T-cell (primary cell): Measurements from ENCODE around the gene CSNK2B. TPM values are rescaled to one million over a fixed set of nuclear protein-coding genes. Genes with fewer than 3 reads are reported as not detected.

Experiments used
- ATAC-seq, 4 experiments: fragments of 200-7000 bp in 3 of 4; fragments of 150-1000 bp in 1 of 4; cut with Tn5 transposase; replicated peaks in 1 of 4; 1 replicate in 3 of 4; 2 replicates in 1 of 4; pipeline ENCODE4 v1.10.0; 2021; ENCODE audit warnings: moderate library complexity in 3 of 4, mild to moderate bottlenecking in 2 of 4, moderate number of reproducible peaks in 1 of 4
- CTCF ChIA-PET, 2 donors: fragments of 300-600 bp; sonication (Branson Sonifier 250); formaldehyde crosslinking; loops; one replicate each; lab custom pipeline; 2022; ENCODE audit warnings: antibody characterized with exemption in 2 of 2; lab: Charles Lee
- POLR2A ChIA-PET, 2 donors: fragments of 300-600 bp; sonication (Branson Sonifier 250); formaldehyde crosslinking; loops; one replicate each; lab custom pipeline; 2022; ENCODE audit warnings: antibody characterized with exemption in 2 of 2; lab: Charles Lee
- DNase-seq, 35 experiments: peaks; one replicate each; pipeline versions ENCODE4 v3.0.0 to v3.0.0-alpha.2; 2013 to 2023
- H3K27ac ChIP-seq: one replicate; pipeline ENCODE4 v1.5.1; 2013; ENCODE audit warnings: low read length
- H3K27me3 ChIP-seq, 2 experiments: replicated peaks in 1 of 2; 1 replicate in 1 of 2; 2 replicates in 1 of 2; pipeline versions ENCODE4 v1.6.1 to v1.7.0; 2013; ENCODE audit warnings: low read length in 1 of 2, mixed read lengths in 1 of 2; ENCODE audit not compliant: control insufficient read depth in 2 of 2, insufficient read depth in 2 of 2; ENCODE audit errors: extremely low read depth in 1 of 2
- H3K36me3 ChIP-seq, 2 donors: 1 replicate in 1 of 2; 2 replicates in 1 of 2; pipeline versions ENCODE4 v1.6.1 to v1.7.0; 2013; ENCODE audit warnings: low read length in 1 of 2; ENCODE audit not compliant: control insufficient read depth in 2 of 2, insufficient read depth in 1 of 2; ENCODE audit errors: extremely low read depth in 1 of 2
- H3K4me1 ChIP-seq, 2 experiments: 1 replicate in 1 of 2; 2 replicates in 1 of 2; pipeline versions ENCODE4 v1.6.1 to v1.7.0; 2013; ENCODE audit warnings: low read length in 2 of 2, mixed read lengths in 1 of 2; ENCODE audit not compliant: insufficient read depth in 2 of 2, control insufficient read depth in 1 of 2; ENCODE audit errors: extremely low read depth in 1 of 2
- H3K4me3 ChIP-seq, 2 donors: 1 replicate in 1 of 2; 2 replicates in 1 of 2; pipeline versions ENCODE4 v1.5.1 to v1.7.0; 2013; ENCODE audit warnings: mild to moderate bottlenecking in 2 of 2, low read length in 1 of 2, moderate library complexity in 1 of 2; ENCODE audit not compliant: control insufficient read depth in 1 of 2; ENCODE audit errors: extremely low read depth in 1 of 2
- H3K9me3 ChIP-seq: 2 replicates; pipeline ENCODE4 v1.7.0; 2013
- H3K27ac Mint-ChIP-seq, 2 donors: one replicate each; pipeline ENCODE4 v1.8.0; 2020 to 2021; ENCODE audit warnings: mild to moderate bottlenecking in 2 of 2, mixed read lengths in 2 of 2
- H3K27me3 Mint-ChIP-seq, 2 donors: one replicate each; pipeline ENCODE4 v1.8.0; 2021 to 2022; ENCODE audit warnings: mixed read lengths in 2 of 2
- H3K36me3 Mint-ChIP-seq: one replicate; pipeline ENCODE4 v1.8.0; 2021; ENCODE audit warnings: mixed read lengths
- H3K4me1 Mint-ChIP-seq, 3 donors: one replicate each; pipeline ENCODE4 v1.8.0; 2020 to 2022; ENCODE audit warnings: mixed read lengths in 3 of 3, mild to moderate bottlenecking in 1 of 3
- H3K4me3 Mint-ChIP-seq, 3 donors: one replicate each; pipeline ENCODE4 v1.8.0; 2020 to 2022; ENCODE audit warnings: mild to moderate bottlenecking in 3 of 3, mixed read lengths in 3 of 3, moderate library complexity in 3 of 3
- H3K9me3 Mint-ChIP-seq, 3 donors: one replicate each; pipeline ENCODE4 v1.8.0; 2020 to 2022; ENCODE audit warnings: mixed read lengths in 3 of 3
- WGBS: methylation state at CpG from one replicate; pipeline ENCODE4 v1.1.5; 2013; ENCODE audit warnings: missing lambda C conversion rate; ENCODE audit not compliant: insufficient coverage; 5-methylcytosine and 5-hydroxymethylcytosine counted together
- total RNA-seq, 35 experiments: library from RNA in 6 of 35; stranded (reverse) in 6 of 35; fragments of 120-200 nt in 1 of 35; gene quantifications; one replicate each; pipeline versions ENCODE4 v1.2.1 to v1.2.4 and lab custom pipeline; 2013 to 2026

CSNK2B gene
- total RNA-seq, 5 donors from 2014 or later (not counting 1 experiment from before 2014, with no cell fraction given) = 98.4 to 129 (median 126) TPM

DNA sequence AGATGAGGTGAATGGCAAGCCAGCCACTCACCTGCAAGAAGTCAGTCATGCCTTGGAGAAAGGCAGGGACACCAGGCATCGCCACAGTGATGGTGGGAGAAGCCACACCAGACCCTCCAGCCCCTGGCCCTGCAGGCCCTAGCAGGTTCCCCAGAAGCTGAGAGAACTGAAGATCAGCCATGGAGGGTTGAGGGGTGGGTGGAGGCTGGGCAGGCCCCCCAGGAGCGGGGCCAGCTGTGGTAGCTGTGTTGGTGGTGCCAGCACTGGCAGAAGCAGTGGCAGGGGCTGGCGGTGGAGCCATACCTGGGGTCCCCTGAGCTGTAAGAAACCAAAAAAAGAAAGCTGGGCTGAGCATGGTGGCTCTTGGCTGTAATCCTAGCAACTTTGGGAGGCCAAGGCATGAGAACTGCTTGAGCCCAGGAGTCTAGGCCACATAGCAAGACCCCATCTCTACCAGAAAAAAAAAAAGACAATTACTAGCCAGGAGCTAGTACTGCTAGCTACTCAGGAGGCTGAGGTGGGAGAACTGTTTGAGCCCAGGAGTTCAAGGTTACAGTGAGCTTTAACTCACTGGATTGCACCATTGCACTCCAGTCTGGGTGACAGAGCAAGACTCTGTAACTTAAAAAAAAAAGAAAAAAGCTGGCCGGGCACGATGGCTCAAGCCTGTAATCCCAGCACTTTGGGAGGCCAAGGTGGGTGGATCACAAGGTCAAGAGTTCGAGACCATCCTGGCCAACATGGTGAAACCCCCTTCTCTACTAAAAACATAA, 22.9 kb upstream of the CSNK2B start:
- Mint-ChIP-seq H3K9me3 (no peaks in the 10 kb centered on the region), H3K36me3 (peaks cover 51% of the 10 kb centered on the region), H3K4me3 (no peak overlapping the region), H3K27me3 (no peaks in the 10 kb centered on the region), H3K4me1 (peaks cover 5 to 6% (median 5%) of the 10 kb centered on the region in 3 donors), H3K27ac (no peak overlapping the region)
- CTCF ChIA-PET = interaction anchor here in 1 of 2 donors (0.7 kb wide), 1 partner anchor 1100 kb away, joined by 4 read pairs; no protein-coding TSS in a partner anchor
- POLR2A ChIA-PET = no interaction called here
- Histone ChIP-seq H3K9me3 (no peaks in the 10 kb centered on the region), H3K4me1 (peaks cover 0 to 2% of the 10 kb centered on the region in 2 experiments), H3K27ac (no peak overlapping the region), H3K36me3 (peaks cover 42 to 93% of the 10 kb centered on the region in 2 donors), H3K4me3 (no peak overlapping the region), H3K27me3 (no peaks in the 10 kb centered on the region)
- 100% methylated on average over 4 of the region's 6 CpGs for WGBS
- ATAC-seq = no peak
- DNase-seq = no peak

DNA sequence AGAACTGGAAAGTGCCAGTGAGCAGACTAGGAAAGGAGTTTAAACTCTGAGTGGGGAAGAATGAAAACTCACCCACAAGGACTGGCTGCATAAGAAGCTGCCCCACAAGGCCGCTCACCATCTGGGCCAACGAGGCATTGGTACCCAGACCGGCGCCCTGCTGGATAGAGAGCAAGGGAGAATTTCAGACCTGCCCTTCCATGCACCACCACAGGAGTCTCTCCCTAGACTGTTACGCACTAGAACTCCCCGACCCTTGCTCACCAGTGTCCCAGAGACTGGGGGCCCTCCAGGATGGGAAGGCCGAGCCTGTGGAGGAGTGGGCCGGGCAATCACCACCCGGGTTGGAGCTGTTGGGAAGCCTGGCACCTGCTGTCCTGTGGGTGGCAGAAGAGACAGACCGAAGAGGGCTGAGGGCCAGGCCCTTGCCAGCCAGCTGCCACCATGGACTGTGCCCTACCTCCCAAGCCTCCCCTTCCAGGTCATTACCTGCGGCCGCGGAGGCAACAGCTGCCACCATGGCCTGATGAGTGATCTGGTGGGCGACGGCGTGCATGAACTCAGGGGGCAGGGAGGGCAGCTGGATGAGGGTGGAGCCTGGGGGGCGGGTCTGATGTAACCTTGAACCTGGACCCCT, 21.9 kb upstream of the CSNK2B start:
- no peaks in the 10 kb centered on the region for H3K27me3 Mint-ChIP-seq
- DNase-seq (no peak), ATAC-seq (no peak)
- no peak overlapping the region for H3K4me3 Mint-ChIP-seq
- Histone ChIP-seq H3K36me3 (peaks cover 48 to 93% of the 10 kb centered on the region in 2 donors), H3K9me3 (no peaks in the 10 kb centered on the region), H3K27ac (no peak overlapping the region), H3K4me3 (no peak overlapping the region), H3K27me3 (no peaks in the 10 kb centered on the region), H3K4me1 (peaks cover 0 to 2% of the 10 kb centered on the region in 2 experiments)
- WGBS = 93% methylated on average over 5 of the region's 17 CpGs
- peaks cover 6 to 10% (median 8%) of the 10 kb centered on the region in 3 donors for H3K4me1 Mint-ChIP-seq
- CTCF ChIA-PET = interaction anchor here (0.7 kb wide), 2 partner anchors 73 to 1101 kb away, joined by 3 to 4 read pairs; no protein-coding TSS in a partner anchor
- no peak overlapping the region for H3K27ac Mint-ChIP-seq
- H3K36me3 Mint-ChIP-seq = peaks cover 55% of the 10 kb centered on the region
- H3K9me3 Mint-ChIP-seq = no peaks in the 10 kb centered on the region
- POLR2A ChIA-PET = interaction anchor here in 1 of 2 donors (0.6 to 0.7 kb wide), 2 partner anchors 9 to 20 kb away, joined by 5 read pairs; no protein-coding TSS in a partner anchor

DNA sequence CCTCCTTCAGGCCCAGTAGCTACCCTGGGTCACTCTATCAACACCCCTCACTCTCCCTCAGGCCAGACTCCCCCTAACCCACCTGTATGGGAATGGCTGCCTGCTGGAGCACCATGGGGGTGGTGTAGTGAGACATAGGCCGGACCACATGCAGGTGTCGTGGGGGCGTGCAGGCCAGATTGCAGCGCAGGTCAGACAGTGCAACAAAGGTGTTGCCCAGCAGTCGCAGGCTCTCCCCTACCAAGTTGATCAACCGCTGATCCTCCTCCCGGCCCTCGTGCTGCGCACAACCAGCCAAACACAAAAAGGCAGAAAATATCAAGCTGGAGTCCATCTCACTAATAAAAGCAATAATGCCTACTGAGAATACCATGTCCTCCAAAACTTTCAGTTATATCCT, 20.6 kb upstream of the CSNK2B start:
- ChIA-PET CTCF (no interaction called here), POLR2A (interaction anchor here in 1 of 2 donors (0.6 kb wide), 1 partner anchor 1038 kb away, joined by 12 read pairs; no protein-coding TSS in a partner anchor)
- Mint-ChIP-seq H3K4me1 (peaks cover 18 to 19% (median 18%) of the 10 kb centered on the region in 3 donors), H3K4me3 (no peak overlapping the region), H3K36me3 (peaks cover 53% of the 10 kb centered on the region), H3K9me3 (no peaks in the 10 kb centered on the region), H3K27me3 (no peaks in the 10 kb centered on the region), H3K27ac (peak overlapping the region in 1 of 2 donors; percentile 2)
- ATAC-seq = no peak
- Histone ChIP-seq H3K9me3 (no peaks in the 10 kb centered on the region), H3K4me3 (no peak overlapping the region), H3K4me1 (peaks cover 2 to 3% of the 10 kb centered on the region in 2 experiments), H3K36me3 (peaks cover 53 to 92% of the 10 kb centered on the region in 2 donors), H3K27me3 (no peaks in the 10 kb centered on the region), H3K27ac (no peak overlapping the region)
- WGBS = 96% methylated on average over 4 of the region's 9 CpGs
- no peak for DNase-seq

DNA sequence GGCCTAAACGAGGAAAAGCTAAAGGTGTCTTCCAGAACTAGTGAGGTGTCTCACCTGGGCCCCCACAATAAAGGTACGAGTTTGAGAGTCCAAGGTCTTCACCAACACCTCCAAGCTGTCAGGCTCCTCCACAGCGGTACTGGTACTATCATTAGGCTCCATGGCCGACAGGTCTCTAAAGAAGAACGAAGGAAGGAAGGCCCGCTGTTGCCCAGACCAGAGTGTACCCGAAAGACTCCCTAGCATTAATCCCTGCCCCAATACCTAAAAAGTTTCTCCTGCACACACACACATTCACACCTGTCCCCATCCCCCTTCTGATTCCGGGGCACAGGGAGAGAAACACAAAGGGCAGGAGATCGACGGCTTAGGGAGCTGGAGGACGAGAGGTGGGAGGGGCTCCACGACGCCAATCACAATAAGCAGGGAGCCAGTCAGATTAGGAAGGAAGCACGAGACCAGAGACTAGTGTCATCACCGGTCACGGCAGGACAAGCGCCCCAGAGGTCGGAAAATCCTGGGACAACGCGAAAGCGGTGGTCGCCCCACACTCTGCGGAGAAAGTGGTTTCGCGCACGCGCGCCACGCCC, 14.2 kb upstream of the CSNK2B start:
- no peaks in the 10 kb centered on the region for H3K27me3 Mint-ChIP-seq
- DNase-seq (no peak), ATAC-seq (peak in 2 of 4 experiments; percentile 28 to 33)
- H3K4me1 ChIP-seq = peaks cover 15 to 24% of the 10 kb centered on the region in 2 experiments
- no peaks in the 10 kb centered on the region for H3K9me3 Mint-ChIP-seq
- H3K4me3 ChIP-seq = peak overlapping the region; percentile 75 to 90
- H3K36me3 ChIP-seq = peaks cover 18 to 53% of the 10 kb centered on the region in 2 donors
- peaks cover 42 to 52% (median 51%) of the 10 kb centered on the region in 3 donors for H3K4me1 Mint-ChIP-seq
- peaks cover 27% of the 10 kb centered on the region for H3K36me3 Mint-ChIP-seq
- H3K4me3 Mint-ChIP-seq = peak overlapping the region; percentile 82 to 95 (median 90)
- ChIA-PET CTCF (interaction anchor here (0.5 to 2.4 kb wide), 4 partner anchors 13 to 1053 kb away, joined by 3 to 10 read pairs (median 5); partner anchors contain the start of genes GPANK1 (in 1 of the 2) and HSPA1B (in 1 of the 2)), POLR2A (interaction anchor here (0.6 to 2.5 kb wide), 4 partner anchors 13 to 110 kb away, joined by 3 to 11 read pairs (median 4); partner anchors contain the start of genes CSNK2B (in 1 of the 2) and GPANK1 (in 1 of the 2))
- H3K27ac Mint-ChIP-seq = peak overlapping the region; percentile 98 to 100
- 4% methylated on average over 21 of the region's 29 CpGs for WGBS
- H3K27ac ChIP-seq = peak overlapping the region; percentile 98
- no peaks in the 10 kb centered on the region for H3K27me3 ChIP-seq
- no peaks in the 10 kb centered on the region for H3K9me3 ChIP-seq

DNA sequence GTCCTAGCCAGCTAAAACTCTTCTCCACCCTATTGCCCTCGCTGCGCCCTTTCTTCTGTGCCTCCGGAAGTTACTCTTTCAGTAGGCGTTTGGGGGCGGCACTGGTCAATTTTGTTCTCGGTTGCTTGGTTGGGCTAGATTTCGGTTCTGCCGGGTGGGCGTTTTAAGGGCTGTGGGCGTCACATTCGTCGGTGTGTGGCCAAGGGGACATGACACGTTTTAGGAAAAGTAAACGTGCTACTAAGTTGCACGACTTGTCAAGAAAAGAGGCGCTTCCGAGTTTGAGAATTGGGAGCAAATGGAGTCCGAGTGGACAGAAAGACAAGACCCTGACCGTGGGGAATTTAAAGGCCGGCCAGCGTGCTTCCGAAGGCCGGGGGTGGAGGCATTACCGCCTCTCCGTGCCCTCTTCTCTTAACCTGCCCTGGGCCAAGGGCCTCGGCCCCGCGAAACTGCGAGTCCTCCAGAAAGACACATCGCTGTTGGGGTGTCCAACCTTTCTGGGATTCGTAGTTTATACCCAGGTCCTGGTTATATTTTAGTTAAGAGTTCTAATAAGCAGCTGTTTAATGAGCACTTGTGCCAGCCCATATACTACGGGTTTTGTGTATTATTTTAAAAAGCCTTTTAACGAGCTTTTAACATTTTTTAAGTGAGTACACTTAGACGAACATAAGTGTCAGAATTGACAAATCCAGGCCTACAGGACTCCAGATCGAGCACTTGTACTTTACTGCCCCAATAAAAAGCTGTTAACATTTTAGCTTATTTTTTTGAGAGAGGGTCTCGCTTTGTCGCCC, 12.8 kb upstream of the CSNK2B start:
- H3K27me3 ChIP-seq = no peaks in the 10 kb centered on the region
- peak overlapping the region; percentile 98 to 100 for H3K27ac Mint-ChIP-seq
- peaks cover 50 to 63% (median 60%) of the 10 kb centered on the region in 3 donors for H3K4me1 Mint-ChIP-seq
- no peaks in the 10 kb centered on the region for H3K9me3 ChIP-seq
- H3K27ac ChIP-seq = peak overlapping the region; percentile 98
- DNase-seq (peak in 22 of 35 experiments; percentile 2 to 89 (median 83)), ATAC-seq (peak; percentile 73 to 74 (median 73))
- peaks cover 14 to 52% of the 10 kb centered on the region in 2 donors for H3K36me3 ChIP-seq
- POLR2A ChIA-PET = interaction anchor here (0.5 to 2.5 kb wide), 11 partner anchors 9 to 1191 kb away, joined by 3 to 11 read pairs (median 4); partner anchors contain the start of genes ABHD16A (in 1 of the 2), GPANK1 (in 1 of the 2) and PSMB8 (in 1 of the 2)
- CTCF ChIA-PET = interaction anchor here (0.7 to 2.4 kb wide), 8 partner anchors 10 to 174 kb away, joined by 3 to 10 read pairs (median 4); partner anchors contain the start of genes GPANK1 (in 2 of the 2), CSNK2B (in 1 of the 2) and HSPA1B (in 1 of the 2)
- H3K4me1 ChIP-seq = peaks cover 15 to 37% of the 10 kb centered on the region in 2 experiments
- 0% methylated on average over 21 of the region's 37 CpGs for WGBS
- peak overlapping the region; percentile 75 to 90 for H3K4me3 ChIP-seq
- no peaks in the 10 kb centered on the region for H3K27me3 Mint-ChIP-seq
- H3K9me3 Mint-ChIP-seq = no peaks in the 10 kb centered on the region
- H3K4me3 Mint-ChIP-seq = peak overlapping the region; percentile 82 to 95 (median 90)
- H3K36me3 Mint-ChIP-seq = peaks cover 18% of the 10 kb centered on the region
